PC-9 (cell line): ENCODE results near the gene E2F8.

ENCODE experiments used
- EZH2 ChIP-seq: fragments of 200-600 bp; sonication (generic); IDR thresholded peaks from 2 replicates; pipeline ENCODE4 v1.8.0; 2017; ENCODE audit warnings: antibody characterized with exemption, low read depth
- TF ChIP-seq, protein P1 (sequence below): fragments of 200-600 bp; sonication (generic); conservative IDR thresholded peaks from 2 replicates; pipeline ENCODE4 v1.6.1; 2017; ENCODE audit warnings: mixed run types, antibody characterized with exemption, mild to moderate bottlenecking, moderate library complexity

DNA sequence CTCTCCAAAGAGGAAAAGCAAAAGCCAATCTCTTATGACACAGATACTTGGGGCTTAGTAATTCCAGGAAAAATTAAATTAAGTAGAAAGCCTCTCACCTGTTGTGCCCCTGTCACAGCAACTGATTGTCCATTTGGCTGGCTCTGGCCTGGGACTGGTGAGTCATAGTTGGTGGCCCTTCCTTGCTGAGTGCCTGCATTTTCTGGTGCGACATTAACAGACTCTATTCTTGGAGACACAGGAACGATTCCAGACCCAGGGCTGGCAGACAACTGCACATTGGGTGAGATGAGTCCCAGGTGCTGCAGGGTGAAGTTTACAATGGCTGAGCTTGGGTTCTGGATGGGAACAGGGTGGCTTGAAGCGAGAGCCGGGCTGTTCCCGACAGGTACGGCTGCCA lies 15.6 kb downstream of the E2F8 start:
- TF ChIP-seq, protein P1, sequence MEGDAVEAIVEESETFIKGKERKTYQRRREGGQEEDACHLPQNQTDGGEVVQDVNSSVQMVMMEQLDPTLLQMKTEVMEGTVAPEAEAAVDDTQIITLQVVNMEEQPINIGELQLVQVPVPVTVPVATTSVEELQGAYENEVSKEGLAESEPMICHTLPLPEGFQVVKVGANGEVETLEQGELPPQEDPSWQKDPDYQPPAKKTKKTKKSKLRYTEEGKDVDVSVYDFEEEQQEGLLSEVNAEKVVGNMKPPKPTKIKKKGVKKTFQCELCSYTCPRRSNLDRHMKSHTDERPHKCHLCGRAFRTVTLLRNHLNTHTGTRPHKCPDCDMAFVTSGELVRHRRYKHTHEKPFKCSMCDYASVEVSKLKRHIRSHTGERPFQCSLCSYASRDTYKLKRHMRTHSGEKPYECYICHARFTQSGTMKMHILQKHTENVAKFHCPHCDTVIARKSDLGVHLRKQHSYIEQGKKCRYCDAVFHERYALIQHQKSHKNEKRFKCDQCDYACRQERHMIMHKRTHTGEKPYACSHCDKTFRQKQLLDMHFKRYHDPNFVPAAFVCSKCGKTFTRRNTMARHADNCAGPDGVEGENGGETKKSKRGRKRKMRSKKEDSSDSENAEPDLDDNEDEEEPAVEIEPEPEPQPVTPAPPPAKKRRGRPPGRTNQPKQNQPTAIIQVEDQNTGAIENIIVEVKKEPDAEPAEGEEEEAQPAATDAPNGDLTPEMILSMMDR: no peak
- no peak for TF ChIP-seq EZH2
